Measurements from ENCODE around the gene CDC42EP4. TPM values are rescaled to one million over a fixed set of nuclear protein-coding genes. Genes with fewer than 3 reads are reported as not detected.
A peak's percentile ranks its signal among the peaks of the same experiment; 100 is the strongest.

CDC42EP4 gene
- total RNA-seq, 1 donor from 2014 or later, result 34.0 TPM

- Histone ChIP-seq H3K36me3 (no peaks in the 10 kb centered on the region), H3K27ac (replicated peaks) (peak overlapping the region; percentile 82), H3K27me3 (ENCODE audit: low read depth) (no peaks in the 10 kb centered on the region), H3K4me1 (peaks cover 48% of the 10 kb centered on the region), H3K9me3 (replicated peaks) (no peaks in the 10 kb centered on the region), H3K4me3 (no peak overlapping the region)
- no peak for TF ChIP-seq CTCF (IDR thresholded peaks at IDR 0.05; ENCODE audit: borderline replicate concordance)
- intact Hi-C loops (cut with micrococcal nuclease), result no loop called here
- peak; percentile 72 for DNase-seq
Measured at GRCh38 chr17:73358668-73359067, 46.9 kb upstream of the CDC42EP4 start.

- Histone ChIP-seq H3K27ac (replicated peaks) (peak overlapping the region; percentile 82), H3K4me3 (no peak overlapping the region), H3K36me3 (no peaks in the 10 kb centered on the region), H3K9me3 (replicated peaks) (no peaks in the 10 kb centered on the region), H3K4me1 (peaks cover 48% of the 10 kb centered on the region), H3K27me3 (ENCODE audit: low read depth) (no peaks in the 10 kb centered on the region)
- DNase-seq, result no peak
- intact Hi-C loops (cut with micrococcal nuclease), result no loop called here
- no peak for TF ChIP-seq CTCF (IDR thresholded peaks at IDR 0.05; ENCODE audit: borderline replicate concordance)
Measured at GRCh38 chr17:73357981-73358380, 46.2 kb upstream of the CDC42EP4 start.

- peak; percentile 45 for DNase-seq
- Histone ChIP-seq H3K27ac (replicated peaks) (peak overlapping the region; percentile 82), H3K4me3 (no peak overlapping the region), H3K27me3 (ENCODE audit: low read depth) (no peaks in the 10 kb centered on the region), H3K4me1 (peaks cover 48% of the 10 kb centered on the region), H3K9me3 (replicated peaks) (no peaks in the 10 kb centered on the region), H3K36me3 (no peaks in the 10 kb centered on the region)
- intact Hi-C loops (cut with micrococcal nuclease), result no loop called here
- no peak for TF ChIP-seq CTCF (IDR thresholded peaks at IDR 0.05; ENCODE audit: borderline replicate concordance)
Measured at GRCh38 chr17:73357318-73357717, 45.5 kb upstream of the CDC42EP4 start.

- no peaks in the 10 kb centered on the region for H3K27me3 ChIP-seq (ENCODE audit: low read depth)
- no peaks in the 10 kb centered on the region for H3K9me3 ChIP-seq (replicated peaks)
- intact Hi-C loops (cut with micrococcal nuclease), result no loop called here
- DNase-seq, result no peak
- TF ChIP-seq CTCF (IDR thresholded peaks at IDR 0.05; ENCODE audit: borderline replicate concordance), result no peak
- H3K4me3 ChIP-seq, result no peak overlapping the region
- H3K4me1 ChIP-seq, result peaks cover 48% of the 10 kb centered on the region
- H3K27ac ChIP-seq (replicated peaks), result peak overlapping the region; percentile 82
- H3K36me3 ChIP-seq, result no peaks in the 10 kb centered on the region
Measured at GRCh38 chr17:73356561-73357170, 44.9 kb upstream of the CDC42EP4 start.

- no peaks in the 10 kb centered on the region for H3K36me3 ChIP-seq
- H3K27ac ChIP-seq (replicated peaks), result no peak overlapping the region
- no peak overlapping the region for H3K4me3 ChIP-seq
- no peak for TF ChIP-seq CTCF (IDR thresholded peaks at IDR 0.05; ENCODE audit: borderline replicate concordance)
- intact Hi-C loops (cut with micrococcal nuclease), result no loop called here
- H3K9me3 ChIP-seq (replicated peaks), result no peaks in the 10 kb centered on the region
- H3K4me1 ChIP-seq, result peaks cover 33% of the 10 kb centered on the region
- no peak for DNase-seq
- H3K27me3 ChIP-seq (ENCODE audit: low read depth), result no peaks in the 10 kb centered on the region
Measured at GRCh38 chr17:73354423-73355284, 42.9 kb upstream of the CDC42EP4 start.
